IPS DF 6.9 (cell line): Measurements from ENCODE around the gene PLCD3.
A peak's percentile ranks its signal among the peaks of the same experiment; 100 is the strongest.

ENCODE experiments used
- DNase-seq: peaks from one replicate; pipeline ENCODE4 v3.0.0-alpha.2; 2013; ENCODE audit warnings: low read depth, low spot score
- H3K27ac ChIP-seq: one replicate; pipeline ENCODE4 v1.5.1; 2013; ENCODE audit warnings: low read length, control low read depth
- H3K27me3 ChIP-seq: 2 replicates; pipeline ENCODE4 v1.6.1; 2013; ENCODE audit warnings: mild to moderate bottlenecking, low read length; ENCODE audit not compliant: control insufficient read depth, insufficient read depth
- H3K36me3 ChIP-seq: 2 replicates; pipeline ENCODE4 v1.6.1; 2013; ENCODE audit warnings: low read length; ENCODE audit not compliant: control insufficient read depth, insufficient read depth
- H3K4me1 ChIP-seq: 2 replicates; pipeline ENCODE4 v1.6.1; 2013; ENCODE audit warnings: low read length; ENCODE audit not compliant: control insufficient read depth, insufficient read depth
- H3K4me3 ChIP-seq: 2 replicates; pipeline ENCODE4 v1.5.1; 2013; ENCODE audit warnings: mild to moderate bottlenecking, low read length
- H3K9me3 ChIP-seq: 2 replicates; pipeline ENCODE4 v1.6.1; 2013; ENCODE audit warnings: low read length, inconsistent platforms; ENCODE audit not compliant: control insufficient read depth, insufficient read depth
- WGBS: extraction: QIAGEN DNeasy Blood & Tissue Kit; methylation state at CpG from one replicate; pipeline ENCODE4 v1.1.7; 2013; ENCODE audit warnings: mixed read lengths, missing lambda C conversion rate; ENCODE audit not compliant: insufficient read length, insufficient coverage; 5-methylcytosine and 5-hydroxymethylcytosine counted together

PLCD3 gene, protein sequence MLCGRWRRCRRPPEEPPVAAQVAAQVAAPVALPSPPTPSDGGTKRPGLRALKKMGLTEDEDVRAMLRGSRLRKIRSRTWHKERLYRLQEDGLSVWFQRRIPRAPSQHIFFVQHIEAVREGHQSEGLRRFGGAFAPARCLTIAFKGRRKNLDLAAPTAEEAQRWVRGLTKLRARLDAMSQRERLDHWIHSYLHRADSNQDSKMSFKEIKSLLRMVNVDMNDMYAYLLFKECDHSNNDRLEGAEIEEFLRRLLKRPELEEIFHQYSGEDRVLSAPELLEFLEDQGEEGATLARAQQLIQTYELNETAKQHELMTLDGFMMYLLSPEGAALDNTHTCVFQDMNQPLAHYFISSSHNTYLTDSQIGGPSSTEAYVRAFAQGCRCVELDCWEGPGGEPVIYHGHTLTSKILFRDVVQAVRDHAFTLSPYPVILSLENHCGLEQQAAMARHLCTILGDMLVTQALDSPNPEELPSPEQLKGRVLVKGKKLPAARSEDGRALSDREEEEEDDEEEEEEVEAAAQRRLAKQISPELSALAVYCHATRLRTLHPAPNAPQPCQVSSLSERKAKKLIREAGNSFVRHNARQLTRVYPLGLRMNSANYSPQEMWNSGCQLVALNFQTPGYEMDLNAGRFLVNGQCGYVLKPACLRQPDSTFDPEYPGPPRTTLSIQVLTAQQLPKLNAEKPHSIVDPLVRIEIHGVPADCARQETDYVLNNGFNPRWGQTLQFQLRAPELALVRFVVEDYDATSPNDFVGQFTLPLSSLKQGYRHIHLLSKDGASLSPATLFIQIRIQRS

DNA sequence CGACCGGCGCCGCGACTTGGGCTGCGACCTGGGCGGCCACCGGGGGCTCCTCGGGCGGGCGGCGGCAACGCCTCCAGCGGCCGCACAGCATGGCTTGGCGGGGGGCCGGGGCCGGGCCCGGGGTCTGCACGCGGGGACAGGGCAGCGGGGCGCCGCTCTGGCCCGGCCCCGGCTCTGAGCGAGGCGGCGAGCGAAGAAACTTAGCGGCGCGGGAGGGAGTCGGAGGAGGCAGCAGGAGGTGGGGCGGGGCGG is at the start of gene PLCD3:
Gene PLCD3 (minus strand): TSS at position 196 of the 252 bp plus-strand sequence. CDS start 105 bp downstream, at position 91.
- Histone ChIP-seq H3K27ac (no peak within 1 kb of the TSS), H3K4me3 (peak within 1 kb of the TSS; percentile 56; the same call in 1 of the 2 replicates), H3K9me3 (no peaks in the 10 kb centered on the region), H3K4me1 (0 out of 2 replicates have a peak, but pooled peaks cover 4% of the 10 kb centered on the region), H3K27me3 (no peaks in the 10 kb centered on the region), H3K36me3 (no peaks in the 10 kb centered on the region)
- no peak for DNase-seq
- WGBS, result no CpG with 5 or more reads among the region's 36 CpGs

DNA sequence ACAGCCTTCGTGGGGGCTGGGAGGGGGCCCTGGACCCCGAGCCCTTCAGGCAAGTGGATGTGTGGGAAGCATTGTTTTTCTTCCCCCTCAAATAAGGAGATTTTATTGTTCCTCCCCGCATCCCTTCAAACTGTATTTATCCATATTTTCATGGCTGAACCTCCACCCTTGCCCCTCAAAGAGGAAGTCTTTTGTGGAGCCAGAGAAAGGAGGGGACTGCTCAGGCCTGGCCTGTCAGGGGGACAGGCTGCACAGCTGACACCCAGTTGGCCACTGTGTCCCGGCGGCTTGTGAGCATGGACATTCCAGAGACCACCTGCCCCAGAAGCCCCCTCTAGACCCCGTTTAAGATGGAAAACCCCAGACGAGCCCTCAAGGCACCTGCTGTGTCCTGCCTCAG is 45.2 kb upstream of the PLCD3 start:
- Histone ChIP-seq H3K27me3 (no peaks in the 10 kb centered on the region), H3K36me3 (no peaks in the 10 kb centered on the region), H3K9me3 (no peaks in the 10 kb centered on the region), H3K4me3 (no peak overlapping the region), H3K27ac (no peak overlapping the region), H3K4me1 (peaks cover 2% of the 10 kb centered on the region)
- WGBS, result no CpG with 5 or more reads among the region's 7 CpGs
- no peak for DNase-seq

DNA sequence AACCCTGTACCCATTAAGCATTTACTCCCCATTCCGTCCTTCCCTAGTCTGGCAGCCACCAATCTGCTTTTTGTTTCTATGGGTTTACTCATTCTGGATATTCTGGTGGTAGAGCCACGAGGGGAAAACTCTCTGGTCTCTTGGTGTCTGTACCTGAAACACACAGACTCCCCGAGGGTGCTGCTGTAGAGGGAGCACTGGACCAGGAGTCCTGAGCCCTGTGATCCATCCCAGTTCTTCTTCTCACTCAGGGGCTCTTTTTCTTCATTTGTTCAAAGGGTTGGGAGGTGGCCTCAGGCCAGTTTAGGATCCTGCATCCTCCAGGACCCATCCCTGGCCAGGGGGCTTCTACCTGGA is 43.4 kb upstream of the PLCD3 start:
- Histone ChIP-seq H3K36me3 (no peaks in the 10 kb centered on the region), H3K27ac (no peak overlapping the region), H3K4me1 (peaks cover 19% of the 10 kb centered on the region), H3K9me3 (no peaks in the 10 kb centered on the region), H3K4me3 (no peak overlapping the region), H3K27me3 (no peaks in the 10 kb centered on the region)
- DNase-seq, result no peak
- no CpG with 5 or more reads among the region's 3 CpGs for WGBS

- Histone ChIP-seq H3K36me3 (0 out of 2 replicates have a peak, but pooled peaks cover 5% of the 10 kb centered on the region), H3K9me3 (no peaks in the 10 kb centered on the region), H3K4me3 (no peak overlapping the region), H3K27me3 (no peaks in the 10 kb centered on the region), H3K27ac (no peak overlapping the region), H3K4me1 (peaks cover 26% of the 10 kb centered on the region)
- WGBS, result no CpG with 5 or more reads among the region's 10 CpGs
- no peak for DNase-seq
Observed at GRCh38 chr17:45172541-45173286, 40.4 kb upstream of the PLCD3 start.

- Histone ChIP-seq H3K4me3 (no peak overlapping the region), H3K4me1 (peaks cover 26% of the 10 kb centered on the region), H3K27ac (no peak overlapping the region), H3K9me3 (no peaks in the 10 kb centered on the region), H3K27me3 (no peaks in the 10 kb centered on the region), H3K36me3 (0 out of 2 replicates have a peak, but pooled peaks cover 5% of the 10 kb centered on the region)
- no peak for DNase-seq
- WGBS, result no CpG with 5 or more reads among the region's 5 CpGs
Observed at GRCh38 chr17:45172232-45172540, 39.9 kb upstream of the PLCD3 start.

DNA sequence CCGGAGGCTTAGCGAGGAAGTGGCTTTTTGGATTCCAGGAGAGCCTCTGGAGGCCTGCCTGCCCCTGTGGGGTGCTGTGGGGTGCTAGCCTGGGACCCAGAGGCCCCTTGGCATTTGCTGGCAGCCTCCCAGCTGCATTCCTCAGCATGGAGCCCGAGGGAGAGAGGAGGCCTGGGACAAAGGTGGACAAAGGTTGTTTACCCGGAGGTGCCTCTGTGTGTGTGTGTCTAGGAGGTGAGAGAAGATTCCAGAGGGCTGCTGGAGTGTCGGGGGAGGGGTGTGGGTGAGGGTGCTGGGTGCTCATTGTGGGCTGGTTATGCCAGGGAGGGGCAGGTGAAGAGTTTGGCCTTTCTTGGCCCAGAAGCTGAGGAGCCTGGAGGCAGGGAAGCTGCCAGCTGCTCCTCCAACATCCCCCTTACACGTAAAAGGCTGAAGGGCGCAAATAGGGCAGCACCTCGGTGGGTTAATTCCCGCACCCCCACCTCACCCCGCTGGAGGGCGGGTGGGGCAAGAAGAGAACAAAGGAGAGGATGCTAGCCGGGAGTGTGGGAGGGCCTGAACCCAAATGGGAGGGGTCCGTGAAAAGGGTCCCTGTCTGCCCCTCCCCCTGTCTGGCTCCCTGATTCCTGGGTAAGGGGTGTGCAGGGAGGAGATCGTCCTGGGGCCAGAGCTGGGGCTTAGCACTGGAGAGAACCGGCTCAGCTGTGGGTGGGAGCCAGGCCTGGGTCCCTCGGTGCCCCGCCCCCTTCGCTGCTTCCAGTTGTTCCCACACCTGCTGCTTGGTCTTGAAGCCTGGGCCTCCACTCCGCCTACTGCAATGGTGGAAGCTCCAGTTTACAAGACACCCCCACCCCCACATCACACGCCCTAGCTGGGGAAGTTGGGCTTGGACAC is 39.3 kb upstream of the PLCD3 start:
- H3K36me3 ChIP-seq, result 0 out of 2 replicates have a peak, but pooled peaks cover 5% of the 10 kb centered on the region
- H3K27me3 ChIP-seq, result no peaks in the 10 kb centered on the region
- no peak for DNase-seq
- peaks cover 26% of the 10 kb centered on the region for H3K4me1 ChIP-seq
- no peaks in the 10 kb centered on the region for H3K9me3 ChIP-seq
- no CpG with 5 or more reads among the region's 20 CpGs for WGBS
- no peak overlapping the region for H3K4me3 ChIP-seq
- H3K27ac ChIP-seq, result no peak overlapping the region

GRCh38 chr17:45170931-45171337 is 38.6 kb upstream of the PLCD3 start:
- Histone ChIP-seq H3K4me1 (peaks cover 26% of the 10 kb centered on the region), H3K27ac (no peak overlapping the region), H3K4me3 (no peak overlapping the region), H3K9me3 (no peaks in the 10 kb centered on the region), H3K27me3 (no peaks in the 10 kb centered on the region), H3K36me3 (0 out of 2 replicates have a peak, but pooled peaks cover 5% of the 10 kb centered on the region)
- no CpG with 5 or more reads among the region's 5 CpGs for WGBS
- DNase-seq, result no peak

DNA sequence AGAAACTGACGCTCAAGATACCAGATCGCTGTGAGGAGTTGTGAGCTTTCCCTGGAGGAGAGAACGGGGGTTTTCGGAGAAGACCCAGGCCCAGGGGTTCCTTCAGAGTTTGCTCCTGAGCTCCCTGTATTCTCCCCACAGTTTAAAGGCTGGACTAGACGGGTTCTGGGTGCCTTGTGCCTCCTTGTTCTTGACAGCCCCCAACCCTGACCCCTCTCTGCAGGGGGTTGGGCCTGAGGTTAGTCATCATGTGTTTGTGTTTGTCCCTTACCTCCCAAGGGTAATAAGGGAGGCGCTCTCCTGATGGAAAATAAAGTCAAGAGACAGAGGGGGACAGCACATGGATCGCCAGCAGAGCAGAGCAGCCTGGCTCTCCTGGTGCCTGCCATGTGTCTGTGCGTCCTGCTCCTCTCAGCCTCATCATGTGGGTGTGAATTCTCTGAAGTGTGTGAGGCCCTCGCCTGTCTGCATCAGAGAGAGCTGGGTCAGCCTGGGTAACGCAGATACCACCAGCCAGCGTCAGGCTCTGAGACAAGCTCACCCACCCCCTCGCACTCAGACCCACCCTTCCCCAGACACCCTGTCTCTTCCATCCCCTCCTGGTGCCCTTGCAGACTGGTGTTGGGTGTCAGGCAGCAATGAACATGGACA is 38.1 kb upstream of the PLCD3 start:
- Histone ChIP-seq H3K27ac (no peak overlapping the region), H3K4me3 (no peak overlapping the region)
- no CpG with 5 or more reads among the region's 12 CpGs for WGBS

DNA sequence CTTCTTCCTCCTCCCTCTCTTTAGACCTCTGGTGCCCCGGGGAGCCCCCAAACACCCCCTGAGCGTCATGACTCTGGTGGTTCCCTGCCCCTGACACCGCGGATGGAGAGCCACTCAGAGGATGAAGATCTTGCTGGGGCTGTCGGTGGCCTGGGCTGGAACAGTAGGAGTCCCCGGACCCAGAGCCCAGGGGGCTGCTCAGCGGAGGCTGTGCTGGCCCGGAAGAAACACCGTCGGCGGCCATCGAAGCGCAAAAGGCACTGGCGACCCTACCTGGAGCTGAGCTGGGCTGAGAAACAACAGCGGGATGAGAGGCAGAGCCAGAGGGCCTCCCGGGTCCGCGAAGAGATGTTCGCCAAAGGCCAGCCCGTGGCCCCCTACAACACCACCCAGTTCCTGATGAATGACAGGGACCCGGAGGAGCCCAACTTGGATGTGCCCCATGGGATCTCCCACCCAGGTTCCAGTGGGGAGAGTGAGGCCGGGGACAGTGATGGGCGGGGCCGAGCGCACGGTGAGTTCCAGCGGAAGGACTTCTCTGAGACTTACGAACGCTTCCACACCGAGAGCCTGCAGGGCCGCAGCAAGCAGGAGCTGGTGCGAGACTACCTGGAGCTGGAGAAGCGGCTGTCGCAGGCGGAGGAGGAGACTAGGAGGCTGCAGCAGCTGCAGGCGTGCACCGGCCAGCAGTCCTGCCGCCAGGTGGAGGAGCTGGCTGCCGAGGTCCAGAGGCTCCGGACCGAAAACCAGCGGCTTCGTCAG is 36.9 kb upstream of the PLCD3 start:
- Histone ChIP-seq H3K27me3 (no peaks in the 10 kb centered on the region), H3K9me3 (no peaks in the 10 kb centered on the region), H3K4me1 (peaks cover 26% of the 10 kb centered on the region), H3K27ac (no peak overlapping the region), H3K4me3 (no peak overlapping the region), H3K36me3 (0 out of 2 replicates have a peak, but pooled peaks cover 5% of the 10 kb centered on the region)
- DNase-seq, result no peak
- WGBS, result no CpG with 5 or more reads among the region's 43 CpGs

More for the DNA sequence above, 38.1 kb upstream of the PLCD3 start:
- Histone ChIP-seq H3K4me1 (peaks cover 26% of the 10 kb centered on the region), H3K27me3 (no peaks in the 10 kb centered on the region), H3K9me3 (no peaks in the 10 kb centered on the region), H3K36me3 (0 out of 2 replicates have a peak, but pooled peaks cover 5% of the 10 kb centered on the region)
- DNase-seq, result no peak
